Hematopoietic multipotent progenitor cell treated with erythropoietin and hydrocortisone succinate and interleukin-3 and kit ligand, for 4 days (in vitro differentiated cells): ENCODE results near the gene RARRES2.
A peak's percentile ranks its signal among the peaks of the same experiment; 100 is the strongest.

ENCODE experiments used
- DNase-seq: peaks from one replicate; pipeline ENCODE4 v3.0.0-alpha.2; 2015

The RARRES2 gene

GRCh38 chr7:150360363-150361058 is 19.1 kb upstream of the RARRES2 start:
- no peak for DNase-seq

- DNase-seq = no peak
Measured at GRCh38 chr7:150359622-150360362, 18.4 kb upstream of the RARRES2 start.

DNA sequence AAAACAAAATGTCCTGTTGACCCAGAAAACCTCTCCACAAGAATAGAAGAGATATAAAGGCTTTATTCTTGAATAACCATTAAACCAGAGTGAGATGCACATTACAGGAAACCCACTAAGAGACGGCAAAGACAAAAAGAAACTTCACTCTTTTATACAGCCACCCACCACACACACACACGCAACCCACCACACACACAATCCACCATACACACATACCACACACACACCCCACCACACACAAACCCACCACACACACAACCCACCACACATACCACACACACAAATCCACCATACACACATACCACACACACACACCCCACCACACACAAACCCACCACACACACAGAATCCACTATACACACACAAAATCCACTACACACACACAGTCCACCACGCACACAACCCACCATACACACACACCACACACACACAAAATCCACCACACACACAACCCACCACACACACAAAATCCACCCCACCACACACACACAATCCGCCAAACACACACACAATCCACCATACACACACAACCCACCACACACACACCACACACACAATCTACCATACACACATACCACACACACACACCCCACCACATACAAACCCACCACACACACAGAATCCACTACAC is 17.7 kb upstream of the RARRES2 start:
- DNase-seq = no peak

- DNase-seq = no peak
Measured at GRCh38 chr7:150358433-150358832, 17.0 kb upstream of the RARRES2 start.

GRCh38 chr7:150357771-150358427 is 16.5 kb upstream of the RARRES2 start:
- no peak for DNase-seq

DNA sequence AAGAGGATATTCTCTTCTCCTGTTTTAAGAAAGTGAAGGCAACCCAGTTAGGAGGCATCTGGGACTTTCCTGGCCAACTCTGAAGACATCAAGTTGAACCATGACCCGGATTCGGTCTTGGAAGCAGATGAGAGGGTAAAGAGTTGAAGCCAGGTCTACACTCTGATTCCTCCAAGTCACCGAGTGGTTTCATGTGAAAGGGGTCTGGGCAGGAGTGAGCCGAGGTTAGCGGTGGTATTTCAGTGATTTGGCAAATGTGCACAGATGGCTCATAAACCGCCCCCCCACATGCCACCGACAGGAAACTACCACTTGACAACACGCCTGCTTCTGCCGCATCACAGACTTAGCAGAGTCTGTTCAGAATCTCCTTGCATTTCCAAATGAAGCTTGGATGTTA is 15.8 kb upstream of the RARRES2 start:
- peak; percentile 80 for DNase-seq

DNA sequence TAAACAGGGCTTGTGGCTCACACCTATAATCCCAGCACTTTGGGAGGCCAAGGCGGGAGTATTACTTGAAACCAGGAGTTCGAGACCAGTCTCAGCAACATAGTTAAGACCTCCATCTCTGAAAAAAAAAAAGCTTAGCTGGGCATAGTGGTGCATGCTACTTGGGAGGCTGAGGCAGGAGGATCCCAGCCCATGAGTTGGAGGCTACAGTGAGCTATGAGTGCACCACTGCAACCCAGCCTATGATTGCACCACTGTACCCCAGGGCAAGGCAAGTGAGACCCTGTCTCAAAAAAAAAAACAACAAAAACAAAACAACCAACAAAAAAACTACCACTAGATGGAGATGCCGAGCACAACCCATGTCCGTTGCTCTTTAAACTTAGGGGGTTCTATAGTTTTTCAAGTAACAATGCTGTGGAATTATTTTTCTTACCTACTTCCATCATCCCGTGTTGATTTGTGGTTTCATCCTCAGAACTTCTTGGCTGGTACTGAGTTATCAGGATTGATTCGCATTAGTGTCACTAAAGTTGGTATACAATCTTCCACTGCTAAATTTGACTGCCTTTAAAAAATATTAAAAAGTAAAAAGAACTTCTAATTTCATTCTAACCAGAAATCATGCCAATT is 15.0 kb upstream of the RARRES2 start:
- DNase-seq = peak; percentile 77

DNA sequence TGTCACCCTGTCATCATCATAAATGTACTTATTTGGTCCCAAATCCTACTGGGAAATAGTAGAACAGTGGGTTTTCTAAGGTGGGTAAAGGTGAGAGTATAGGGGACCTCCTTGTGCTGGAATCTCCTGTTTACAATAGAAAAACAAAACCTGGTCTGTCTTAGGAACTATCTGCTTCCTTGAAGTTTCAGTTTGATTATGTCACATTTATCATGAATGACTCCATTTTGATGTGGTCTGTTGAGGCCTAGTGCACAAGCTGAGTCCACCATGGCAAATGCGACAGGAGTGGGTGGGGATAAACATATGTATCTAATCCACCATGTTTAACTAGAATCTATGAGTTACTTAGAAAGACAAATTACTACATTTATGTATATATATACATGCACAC is 14.2 kb upstream of the RARRES2 start:
- DNase-seq = no peak

DNA sequence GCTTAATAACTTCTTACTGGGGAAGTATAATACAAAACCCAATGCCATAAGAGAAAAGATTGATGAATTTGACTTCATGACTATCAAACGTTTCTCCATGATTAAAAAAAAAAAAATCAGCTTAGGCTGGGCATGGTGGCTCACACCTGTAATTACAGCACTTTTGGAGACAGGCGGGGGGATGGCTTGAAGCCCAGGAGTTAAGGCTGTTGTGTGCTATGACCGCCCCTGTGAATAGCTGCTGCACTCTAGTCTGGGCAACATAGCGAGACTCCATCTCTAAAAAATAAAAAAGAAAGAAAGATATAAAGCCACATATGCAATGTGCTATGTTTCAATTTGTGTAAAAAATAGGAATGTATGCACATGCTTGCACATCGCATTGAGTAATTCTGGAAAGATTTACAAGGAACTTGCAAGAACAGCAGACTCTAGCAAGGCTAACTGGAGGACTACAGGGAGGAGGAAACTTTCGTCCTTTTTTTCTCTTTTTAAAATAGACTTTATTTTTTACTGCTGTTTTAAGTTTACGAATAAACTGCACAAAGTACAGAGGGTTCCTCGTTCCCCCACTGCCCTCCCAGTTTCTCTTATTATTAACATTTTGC is 10.3 kb upstream of the RARRES2 start:
- DNase-seq = no peak

DNA sequence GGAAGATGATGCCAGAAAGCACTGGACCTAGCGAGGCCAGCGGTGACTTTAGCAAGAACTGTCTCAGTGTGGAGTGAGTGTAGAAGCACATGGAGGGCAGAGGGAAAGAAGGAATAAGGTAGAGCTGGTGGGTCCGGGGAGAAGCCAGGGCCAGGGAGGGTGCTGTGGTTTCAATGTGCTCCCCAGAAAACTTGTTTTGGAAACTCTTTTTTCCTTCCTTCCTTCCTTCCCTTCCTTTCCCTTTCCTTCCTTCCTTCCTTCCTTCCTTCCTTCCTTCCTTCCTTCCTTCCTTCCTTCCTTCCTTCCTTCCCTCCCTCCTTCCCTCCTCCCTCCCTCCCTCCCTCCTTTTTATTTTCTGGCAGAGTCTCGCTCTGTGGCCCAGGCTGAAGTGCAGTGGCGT is 5.5 kb upstream of the RARRES2 start:
- DNase-seq = no peak

DNA sequence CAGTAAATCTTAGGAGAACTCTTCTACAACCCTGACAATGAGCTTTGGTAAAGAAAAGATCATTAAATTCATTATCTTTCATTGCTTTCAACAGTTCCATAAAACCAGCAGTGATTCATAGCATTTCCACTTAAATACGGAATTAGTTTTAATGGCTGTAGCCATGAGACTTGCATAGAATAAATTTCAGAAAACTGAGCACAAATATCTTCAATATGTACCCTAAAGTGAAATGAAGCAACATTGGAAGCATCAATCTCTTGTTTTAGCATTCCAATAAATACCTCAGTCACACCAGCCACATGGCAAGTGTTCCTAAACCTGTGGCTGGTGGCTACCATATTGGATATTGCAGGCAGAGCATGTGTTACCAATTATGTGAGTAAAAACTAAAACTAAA is 3.6 kb upstream of the RARRES2 start:
- DNase-seq = no peak

GRCh38 chr7:150344299-150344698 is 2.9 kb upstream of the RARRES2 start:
- DNase-seq = no peak

DNA sequence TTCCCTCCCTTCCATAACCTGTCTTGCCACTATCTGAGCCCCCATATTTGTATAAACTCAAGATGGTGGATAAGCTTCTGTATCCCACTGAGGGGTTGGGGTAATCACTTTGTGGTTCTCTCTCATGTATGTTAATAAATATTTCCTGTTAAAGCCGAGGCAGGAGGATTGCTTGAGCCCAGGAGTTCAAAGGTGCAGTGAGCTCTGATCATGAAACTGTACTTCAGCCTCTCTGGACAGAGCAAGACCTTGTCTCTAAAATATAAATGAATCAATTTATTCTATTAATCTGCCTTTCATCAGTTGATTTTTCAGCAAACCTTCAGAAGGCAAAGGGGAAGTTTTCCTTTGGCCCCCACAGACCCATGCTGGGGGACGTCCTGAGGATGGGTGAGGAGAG is 1.8 kb upstream of the RARRES2 start:
- DNase-seq = no peak

GRCh38 chr7:150342121-150342408 is 636 bp upstream of the RARRES2 start:
- DNase-seq = no peak

DNA sequence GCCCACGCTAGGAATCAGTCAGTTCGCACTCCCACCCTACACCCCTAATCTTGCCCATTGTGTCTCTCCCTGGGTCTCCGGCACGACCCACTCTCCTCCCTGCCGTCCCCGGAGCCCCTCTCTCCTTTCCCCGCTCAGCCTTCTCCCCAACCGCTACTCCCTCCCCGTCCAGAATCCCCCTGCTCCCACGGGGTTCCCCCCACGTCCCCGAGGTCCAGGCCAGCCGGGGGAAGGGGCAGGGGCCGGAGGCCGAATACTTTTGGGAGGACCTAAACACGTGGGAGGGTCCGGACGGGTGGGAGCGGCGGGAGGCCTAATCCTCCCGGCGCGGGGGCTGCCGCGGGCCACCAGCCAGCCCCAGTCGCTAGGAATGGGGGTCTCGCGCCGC is 560 bp downstream of the RARRES2 start:
- DNase-seq = no peak

GRCh38 chr7:150340024-150340749 is 1.2 kb downstream of the RARRES2 start:
- peak; percentile 60 for DNase-seq

- peak; percentile 43 for DNase-seq
Measured at GRCh38 chr7:150339409-150339809, 2.0 kb downstream of the RARRES2 start.

- DNase-seq = no peak
Measured at GRCh38 chr7:150338166-150338829, 3.1 kb downstream of the RARRES2 start.

- no peak for DNase-seq
Measured at GRCh38 chr7:150337659-150338081, 3.8 kb downstream of the RARRES2 start.

DNA sequence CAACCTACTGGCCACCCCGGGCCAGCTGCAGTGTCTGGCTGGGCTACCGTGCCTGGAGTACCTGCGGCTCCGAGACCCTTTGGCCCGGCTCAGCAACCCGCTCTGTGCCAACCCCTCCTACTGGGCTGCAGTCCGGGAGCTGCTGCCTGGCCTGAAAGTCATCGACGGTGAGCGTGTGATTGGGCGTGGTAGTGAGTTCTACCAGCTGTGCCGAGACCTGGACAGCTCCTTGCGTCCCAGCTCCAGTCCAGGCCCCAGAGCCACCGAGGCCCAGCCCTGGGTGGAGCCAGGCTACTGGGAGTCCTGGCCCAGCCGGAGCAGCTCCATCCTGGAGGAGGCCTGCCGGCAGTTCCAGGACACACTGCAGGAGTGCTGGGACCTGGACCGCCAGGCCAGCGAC is 4.2 kb downstream of the RARRES2 start:
- no peak for DNase-seq

DNA sequence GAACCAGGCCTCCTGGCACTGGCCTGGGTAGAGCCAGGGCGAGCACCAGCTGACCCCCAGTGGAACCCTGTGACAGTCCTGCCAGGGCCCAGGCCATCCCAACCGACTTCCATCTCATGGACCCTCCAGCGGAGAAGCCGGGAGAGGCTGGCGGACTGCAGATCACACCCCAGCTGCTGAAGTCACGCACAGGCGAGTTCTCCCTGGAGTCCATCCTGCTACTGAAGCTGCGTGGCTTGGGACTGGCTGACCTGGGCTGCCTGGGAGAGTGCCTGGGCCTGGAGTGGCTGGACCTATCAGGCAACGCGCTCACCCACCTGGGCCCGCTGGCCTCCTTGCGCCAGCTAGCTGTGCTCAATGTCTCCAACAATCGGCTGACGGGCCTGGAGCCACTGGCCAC is 4.7 kb downstream of the RARRES2 start:
- DNase-seq = no peak

DNA sequence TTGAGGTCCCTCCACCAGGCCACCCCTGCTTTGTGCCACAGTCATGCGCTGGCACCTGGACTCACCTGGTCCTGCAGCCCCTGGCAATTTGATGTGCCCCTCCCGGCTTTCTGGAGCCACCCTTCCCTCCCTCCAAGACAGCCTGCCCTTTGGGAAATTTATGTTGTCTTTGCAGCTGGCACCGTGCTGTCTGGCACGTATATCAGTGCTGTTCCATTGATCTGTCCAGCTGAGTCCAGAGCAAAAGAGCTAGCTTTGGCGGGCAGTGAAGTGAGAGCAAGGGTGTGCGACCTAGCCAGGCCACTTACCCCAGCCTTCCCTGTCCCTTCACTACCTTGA is 5.7 kb downstream of the RARRES2 start:
- DNase-seq = no peak
